Measurements from ENCODE around the gene TCF12.
"Not testable (repeated sequence)": the region's sequence is repeated elsewhere in the genome, so short reads cannot be mapped to it uniquely, and the experiment has no call there.

The TCF12 gene

GRCh38 chr15:57091636-57092035, 173.2 kb downstream of the TCF12 start:
- Histone ChIP-seq H3K36me3 (ENCODE audit: control insufficient read depth, insufficient read depth, low read length) (no peaks in the 10 kb centered on the region), H3K9ac (ENCODE audit: low read depth, low read length) (no peak overlapping the region), H3K4me1 (ENCODE audit: control insufficient read depth, insufficient read depth, low read length) (no peaks in the 10 kb centered on the region), H3K4me3 (ENCODE audit: low read depth, low read length) (no peak overlapping the region), H3K9me3 (ENCODE audit: control insufficient read depth, insufficient read depth, low read length) (no peaks in the 10 kb centered on the region), H3K27me3 (ENCODE audit: control insufficient read depth, insufficient read depth, low read length) (no peaks in the 10 kb centered on the region)

- Histone ChIP-seq H3K27me3 (ENCODE audit: control insufficient read depth, insufficient read depth, low read length) (no peaks in the 10 kb centered on the region), H3K9ac (ENCODE audit: low read depth, low read length) (no peak overlapping the region), H3K4me1 (ENCODE audit: control insufficient read depth, insufficient read depth, low read length) (no peaks in the 10 kb centered on the region), H3K4me3 (ENCODE audit: low read depth, low read length) (no peak overlapping the region), H3K36me3 (ENCODE audit: control insufficient read depth, insufficient read depth, low read length) (no peaks in the 10 kb centered on the region), H3K9me3 (ENCODE audit: control insufficient read depth, insufficient read depth, low read length) (no peaks in the 10 kb centered on the region)
Measured at GRCh38 chr15:57092252-57092651, 173.8 kb downstream of the TCF12 start.

GRCh38 chr15:57094321-57095257, 176.1 kb downstream of the TCF12 start:
- no peaks in the 10 kb centered on the region for H3K36me3 ChIP-seq (ENCODE audit: control insufficient read depth, insufficient read depth, low read length)
- no peaks in the 10 kb centered on the region for H3K9me3 ChIP-seq (ENCODE audit: control insufficient read depth, insufficient read depth, low read length)
- H3K9ac ChIP-seq (ENCODE audit: low read depth, low read length) = no peak overlapping the region
- no peaks in the 10 kb centered on the region for H3K4me1 ChIP-seq (ENCODE audit: control insufficient read depth, insufficient read depth, low read length)
- no peaks in the 10 kb centered on the region for H3K27me3 ChIP-seq (ENCODE audit: control insufficient read depth, insufficient read depth, low read length)
- H3K4me3 ChIP-seq (ENCODE audit: low read depth, low read length) = no peak overlapping the region

DNA sequence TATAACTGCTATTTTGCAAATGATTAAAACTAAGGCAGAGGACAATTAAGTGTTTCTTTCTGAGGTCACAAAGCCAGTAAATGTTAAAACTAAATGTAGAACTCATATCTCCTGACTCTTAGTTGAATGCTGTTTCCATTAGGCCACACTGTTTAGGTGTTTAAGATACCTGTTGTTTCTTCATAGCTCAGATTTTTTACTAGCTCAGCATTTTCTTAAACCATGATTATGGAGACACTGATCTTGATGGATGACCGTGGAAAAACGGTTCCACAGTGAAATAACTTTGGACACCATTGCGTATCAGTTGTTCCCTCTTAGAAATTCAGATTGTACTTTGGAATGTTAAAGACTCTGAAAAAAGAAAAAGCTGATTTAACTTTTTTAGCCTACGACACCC, 177.5 kb downstream of the TCF12 start:
- no peaks in the 10 kb centered on the region for H3K4me1 ChIP-seq (ENCODE audit: control insufficient read depth, insufficient read depth, low read length)
- no peak overlapping the region for H3K4me3 ChIP-seq (ENCODE audit: low read depth, low read length)
- no peaks in the 10 kb centered on the region for H3K27me3 ChIP-seq (ENCODE audit: control insufficient read depth, insufficient read depth, low read length)
- no peak overlapping the region for H3K9ac ChIP-seq (ENCODE audit: low read depth, low read length)
- H3K9me3 ChIP-seq (ENCODE audit: control insufficient read depth, insufficient read depth, low read length) = no peaks in the 10 kb centered on the region
- H3K36me3 ChIP-seq (ENCODE audit: control insufficient read depth, insufficient read depth, low read length) = no peaks in the 10 kb centered on the region

DNA sequence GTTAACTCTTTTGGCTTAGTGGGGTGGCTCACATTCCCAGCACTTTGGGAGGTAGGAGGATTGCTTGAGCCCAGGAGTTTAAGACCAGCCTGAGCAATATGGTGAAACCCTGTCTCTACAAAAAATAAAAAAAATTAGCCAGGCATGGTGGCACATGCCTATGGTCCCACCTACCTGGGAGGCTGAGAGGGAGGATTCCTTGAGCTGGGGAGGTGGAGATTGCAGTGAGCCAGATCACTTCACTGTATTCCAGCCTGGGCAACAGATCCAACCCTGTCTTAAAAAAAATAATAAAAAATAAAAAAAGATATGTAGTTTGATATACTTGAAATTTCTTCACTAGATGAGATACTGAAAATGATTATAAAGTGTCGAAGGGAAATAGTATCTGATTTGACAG, 178.8 kb downstream of the TCF12 start:
- Histone ChIP-seq H3K4me3 (ENCODE audit: low read depth, low read length) (no peak overlapping the region), H3K9me3 (ENCODE audit: control insufficient read depth, insufficient read depth, low read length) (no peaks in the 10 kb centered on the region), H3K36me3 (ENCODE audit: control insufficient read depth, insufficient read depth, low read length) (no peaks in the 10 kb centered on the region), H3K27me3 (ENCODE audit: control insufficient read depth, insufficient read depth, low read length) (no peaks in the 10 kb centered on the region), H3K9ac (ENCODE audit: low read depth, low read length) (no peak overlapping the region), H3K4me1 (ENCODE audit: control insufficient read depth, insufficient read depth, low read length) (no peaks in the 10 kb centered on the region)

- H3K4me3 ChIP-seq (ENCODE audit: low read depth, low read length); H3K4me1 ChIP-seq (ENCODE audit: control insufficient read depth, insufficient read depth, low read length); H3K27me3 ChIP-seq (ENCODE audit: control insufficient read depth, insufficient read depth, low read length); H3K9ac ChIP-seq (ENCODE audit: low read depth, low read length); H3K36me3 ChIP-seq (ENCODE audit: control insufficient read depth, insufficient read depth, low read length); H3K9me3 ChIP-seq (ENCODE audit: control insufficient read depth, insufficient read depth, low read length): not testable (repeated sequence)
Measured at GRCh38 chr15:57097919-57098543, 179.6 kb downstream of the TCF12 start.

- no peaks in the 10 kb centered on the region for H3K36me3 ChIP-seq (ENCODE audit: control insufficient read depth, insufficient read depth, low read length)
- H3K4me1 ChIP-seq (ENCODE audit: control insufficient read depth, insufficient read depth, low read length) = no peaks in the 10 kb centered on the region
- no peak overlapping the region for H3K4me3 ChIP-seq (ENCODE audit: low read depth, low read length)
- no peaks in the 10 kb centered on the region for H3K9me3 ChIP-seq (ENCODE audit: control insufficient read depth, insufficient read depth, low read length)
- H3K9ac ChIP-seq (ENCODE audit: low read depth, low read length) = no peak overlapping the region
- H3K27me3 ChIP-seq (ENCODE audit: control insufficient read depth, insufficient read depth, low read length) = no peaks in the 10 kb centered on the region
Measured at GRCh38 chr15:57098896-57099295, 180.5 kb downstream of the TCF12 start.

- no peaks in the 10 kb centered on the region for H3K9me3 ChIP-seq (ENCODE audit: control insufficient read depth, insufficient read depth, low read length)
- no peak overlapping the region for H3K9ac ChIP-seq (ENCODE audit: low read depth, low read length)
- no peaks in the 10 kb centered on the region for H3K4me1 ChIP-seq (ENCODE audit: control insufficient read depth, insufficient read depth, low read length)
- H3K4me3 ChIP-seq (ENCODE audit: low read depth, low read length) = no peak overlapping the region
- no peaks in the 10 kb centered on the region for H3K27me3 ChIP-seq (ENCODE audit: control insufficient read depth, insufficient read depth, low read length)
- H3K36me3 ChIP-seq (ENCODE audit: control insufficient read depth, insufficient read depth, low read length) = no peaks in the 10 kb centered on the region
Measured at GRCh38 chr15:57100136-57100539, 181.7 kb downstream of the TCF12 start.

DNA sequence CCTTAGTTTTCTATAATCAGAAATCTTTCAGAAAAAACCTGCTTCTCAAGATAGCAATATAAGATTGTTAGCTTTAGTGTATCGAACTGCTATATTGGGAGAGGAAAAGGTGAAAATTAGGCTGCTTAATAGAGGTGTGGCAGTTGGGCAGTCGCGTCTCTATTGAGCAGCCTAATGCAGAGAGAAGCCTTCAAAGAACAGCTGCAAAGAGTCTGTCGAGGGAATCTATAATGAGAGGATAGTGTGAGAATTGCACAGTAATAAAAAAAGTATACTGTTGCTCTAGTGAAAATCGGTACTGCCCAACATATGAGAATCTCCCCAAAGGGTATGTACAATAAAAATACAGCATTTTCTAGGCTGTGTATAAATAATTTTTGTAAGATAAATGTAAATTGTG, 184.4 kb downstream of the TCF12 start:
- H3K36me3 ChIP-seq (ENCODE audit: control insufficient read depth, insufficient read depth, low read length) = no peaks in the 10 kb centered on the region
- no peaks in the 10 kb centered on the region for H3K27me3 ChIP-seq (ENCODE audit: control insufficient read depth, insufficient read depth, low read length)
- no peaks in the 10 kb centered on the region for H3K9me3 ChIP-seq (ENCODE audit: control insufficient read depth, insufficient read depth, low read length)
- no peaks in the 10 kb centered on the region for H3K4me1 ChIP-seq (ENCODE audit: control insufficient read depth, insufficient read depth, low read length)
- H3K4me3 ChIP-seq (ENCODE audit: low read depth, low read length) = no peak overlapping the region
- H3K9ac ChIP-seq (ENCODE audit: low read depth, low read length) = no peak overlapping the region

- H3K4me3 ChIP-seq (ENCODE audit: low read depth, low read length) = no peak overlapping the region
- H3K27me3 ChIP-seq (ENCODE audit: control insufficient read depth, insufficient read depth, low read length) = no peaks in the 10 kb centered on the region
- H3K9ac ChIP-seq (ENCODE audit: low read depth, low read length) = no peak overlapping the region
- peaks cover 5% of the 10 kb centered on the region for H3K4me1 ChIP-seq (ENCODE audit: control insufficient read depth, insufficient read depth, low read length)
- H3K9me3 ChIP-seq (ENCODE audit: control insufficient read depth, insufficient read depth, low read length) = no peaks in the 10 kb centered on the region
- no peaks in the 10 kb centered on the region for H3K36me3 ChIP-seq (ENCODE audit: control insufficient read depth, insufficient read depth, low read length)
Measured at GRCh38 chr15:57108296-57108695, 189.9 kb downstream of the TCF12 start.

DNA sequence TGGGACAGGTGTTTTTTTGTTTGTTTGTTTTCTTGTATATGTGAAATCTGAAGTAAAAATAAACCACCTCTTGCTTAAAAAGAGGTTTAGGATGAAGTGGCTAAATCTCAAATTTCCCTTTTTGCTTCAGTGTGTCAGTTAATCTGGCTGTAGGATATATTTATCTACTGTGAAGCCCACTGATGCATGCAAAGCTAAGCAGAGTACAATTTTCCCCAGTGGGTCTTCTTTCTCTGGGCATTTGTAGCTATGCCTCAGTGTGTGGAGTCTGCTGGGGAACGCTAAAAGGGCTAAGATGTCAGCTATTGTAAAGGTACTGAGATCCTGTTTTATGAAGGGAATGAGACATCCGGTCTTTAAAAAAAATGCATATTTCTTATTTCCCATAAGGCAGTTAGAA, 190.6 kb downstream of the TCF12 start:
- Histone ChIP-seq H3K27me3 (ENCODE audit: control insufficient read depth, insufficient read depth, low read length) (no peaks in the 10 kb centered on the region), H3K36me3 (ENCODE audit: control insufficient read depth, insufficient read depth, low read length) (no peaks in the 10 kb centered on the region), H3K4me3 (ENCODE audit: low read depth, low read length) (no peak overlapping the region), H3K4me1 (ENCODE audit: control insufficient read depth, insufficient read depth, low read length) (peaks cover 5% of the 10 kb centered on the region), H3K9ac (ENCODE audit: low read depth, low read length) (no peak overlapping the region), H3K9me3 (ENCODE audit: control insufficient read depth, insufficient read depth, low read length) (no peaks in the 10 kb centered on the region)

GRCh38 chr15:57111002-57111401, 192.6 kb downstream of the TCF12 start:
- no peaks in the 10 kb centered on the region for H3K27me3 ChIP-seq (ENCODE audit: control insufficient read depth, insufficient read depth, low read length)
- H3K4me1 ChIP-seq (ENCODE audit: control insufficient read depth, insufficient read depth, low read length) = peaks cover 5% of the 10 kb centered on the region
- no peaks in the 10 kb centered on the region for H3K36me3 ChIP-seq (ENCODE audit: control insufficient read depth, insufficient read depth, low read length)
- H3K9me3 ChIP-seq (ENCODE audit: control insufficient read depth, insufficient read depth, low read length) = no peaks in the 10 kb centered on the region
- no peak overlapping the region for H3K4me3 ChIP-seq (ENCODE audit: low read depth, low read length)
- no peak overlapping the region for H3K9ac ChIP-seq (ENCODE audit: low read depth, low read length)
